Activated naive CD4-positive, alpha-beta T cell treated with anti-CD3 and anti-CD28 coated beads, Interleukin-2, amount 10 ng/mL, durations not matched to agents 7 days and 5 days (primary cell): ENCODE measurements around the gene DNAJC27.

Experiments
- CTCF ChIA-PET: fragments of 350-600 bp; sonication (Branson Sonifier 250); formaldehyde crosslinking; loops from one replicate; lab custom pipeline; 2021; ENCODE audit warnings: antibody characterized with exemption; lab: Charles Lee
- DNase-seq: peaks from one replicate; pipeline ENCODE4 v3.0.0-alpha.2; 2020
- H3K27ac Mint-ChIP-seq: one replicate; pipeline ENCODE4 v1.8.0; 2021; ENCODE audit warnings: mild to moderate bottlenecking, moderate library complexity, mixed read lengths
- H3K27me3 Mint-ChIP-seq: one replicate; pipeline ENCODE4 v1.8.0; 2021; ENCODE audit warnings: mild to moderate bottlenecking, mixed read lengths
- H3K36me3 Mint-ChIP-seq: one replicate; pipeline ENCODE4 v1.8.0; 2021; ENCODE audit warnings: mixed read lengths
- H3K4me1 Mint-ChIP-seq: one replicate; pipeline ENCODE4 v1.8.0; 2021; ENCODE audit warnings: mixed read lengths
- H3K4me3 Mint-ChIP-seq: one replicate; pipeline ENCODE4 v1.8.0; 2021; ENCODE audit warnings: mild to moderate bottlenecking, moderate library complexity, mixed read lengths
- H3K9me3 Mint-ChIP-seq: one replicate; pipeline ENCODE4 v1.8.0; 2021; ENCODE audit warnings: mixed read lengths

DNAJC27 gene

DNA sequence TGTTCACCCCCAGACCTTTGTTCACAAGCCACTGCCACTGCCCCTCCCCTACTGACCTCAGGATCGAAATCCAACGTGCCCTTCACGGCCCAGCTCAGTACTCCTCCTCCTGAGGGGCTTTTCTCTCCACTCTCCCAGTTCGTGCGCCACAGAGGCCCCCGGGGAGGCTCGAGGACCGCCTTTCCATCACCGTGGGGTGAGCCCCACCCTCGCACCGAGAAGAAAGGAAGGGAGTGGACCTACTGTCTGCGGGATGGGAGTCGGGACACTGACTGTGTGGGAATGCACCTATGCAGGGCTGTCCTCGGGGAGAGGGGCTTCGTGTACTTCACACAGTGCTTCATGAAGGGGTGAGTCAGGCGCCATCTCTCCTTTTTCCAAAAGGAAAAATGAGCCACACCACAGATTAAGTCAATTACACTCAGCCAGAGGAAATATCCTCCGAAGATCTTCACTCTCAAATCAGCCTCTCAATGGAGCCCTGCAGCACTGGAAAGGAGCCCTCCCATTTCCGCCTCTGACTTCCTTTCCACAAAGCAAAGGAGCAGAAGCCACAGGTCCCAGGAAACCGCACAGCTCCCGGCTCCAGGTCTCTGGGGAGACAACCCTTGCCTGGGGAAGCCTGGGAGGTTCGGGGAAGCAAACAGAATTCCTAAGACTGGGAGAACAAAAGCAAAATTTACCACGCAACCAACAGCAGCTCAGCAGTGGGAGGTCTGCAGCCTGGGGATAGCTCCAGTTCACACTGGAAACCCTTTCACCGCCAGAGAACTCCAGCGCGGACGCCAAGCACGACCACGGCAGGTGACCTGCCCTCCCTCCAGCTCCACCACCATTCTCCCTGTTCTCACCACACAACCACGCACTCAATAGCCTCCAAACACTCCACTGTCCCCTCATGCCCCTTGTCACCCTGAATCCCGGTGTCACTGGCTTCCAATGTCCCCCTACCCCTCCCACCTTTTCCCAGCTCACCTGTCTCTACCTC is 73.3 kb downstream of the DNAJC27 start:
- Mint-ChIP-seq H3K27ac (no peak overlapping the region), H3K27me3 (no peaks in the 10 kb centered on the region), H3K4me3 (no peak overlapping the region), H3K9me3 (peaks cover 38% of the 10 kb centered on the region), H3K36me3 (peaks cover 54% of the 10 kb centered on the region), H3K4me1 (no peaks in the 10 kb centered on the region)
- DNase-seq: no peak
- CTCF ChIA-PET: no interaction called here

DNA sequence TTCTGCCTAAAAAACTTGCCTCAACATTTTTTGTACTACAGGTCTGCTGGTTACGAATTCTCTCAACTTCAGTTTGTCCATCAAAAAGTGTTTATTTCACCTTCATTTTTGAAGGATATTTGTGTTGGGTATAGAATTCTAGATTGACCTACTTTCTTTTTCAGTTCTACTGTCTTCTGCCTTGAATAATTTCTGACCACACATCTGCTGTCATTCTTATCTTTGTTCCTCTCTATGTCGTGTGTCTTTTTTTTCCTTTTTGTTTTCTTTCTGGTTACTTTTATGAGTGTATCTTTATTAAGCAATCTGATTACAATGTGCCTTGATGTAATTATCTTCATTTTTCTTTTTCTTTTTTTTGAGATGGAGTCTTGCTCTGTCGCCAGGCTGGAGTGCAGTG is 77.0 kb downstream of the DNAJC27 start:
- H3K27ac Mint-ChIP-seq: no peak overlapping the region
- H3K4me1 Mint-ChIP-seq: no peaks in the 10 kb centered on the region
- CTCF ChIA-PET: no interaction called here
- H3K36me3 Mint-ChIP-seq: peaks cover 50% of the 10 kb centered on the region
- peaks cover 44% of the 10 kb centered on the region for H3K9me3 Mint-ChIP-seq
- no peaks in the 10 kb centered on the region for H3K27me3 Mint-ChIP-seq
- DNase-seq: no peak
- no peak overlapping the region for H3K4me3 Mint-ChIP-seq

DNA sequence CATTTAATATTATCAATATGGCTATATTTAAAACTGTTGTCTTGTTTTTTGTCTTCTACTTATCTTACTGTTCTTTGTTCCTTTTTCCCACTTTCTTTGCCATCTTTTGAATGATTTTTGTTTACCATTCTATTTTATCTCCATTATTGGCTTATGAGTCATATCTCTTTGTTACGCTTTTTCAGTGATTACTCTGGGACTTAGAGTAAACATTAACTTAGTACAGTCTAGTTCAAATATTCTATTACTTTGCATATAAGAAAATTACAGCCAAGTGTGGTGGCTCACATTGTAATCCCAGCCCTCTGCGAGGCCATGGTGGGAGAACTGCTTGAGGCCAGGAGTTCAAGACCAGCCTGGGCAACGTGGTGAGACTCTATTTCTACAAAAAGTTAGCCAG is 77.8 kb downstream of the DNAJC27 start:
- Mint-ChIP-seq H3K27ac (no peak overlapping the region), H3K4me3 (no peak overlapping the region), H3K36me3 (peaks cover 43% of the 10 kb centered on the region), H3K4me1 (no peaks in the 10 kb centered on the region), H3K27me3 (no peaks in the 10 kb centered on the region), H3K9me3 (peaks cover 44% of the 10 kb centered on the region)
- CTCF ChIA-PET: no interaction called here
- no peak for DNase-seq
